ENCODE results near the gene EEIG1. TPM values are rescaled to one million over a fixed set of nuclear protein-coding genes. Genes with fewer than 3 reads are reported as not detected.

The EEIG1 gene
- total RNA-seq: 28.2 and 62.7 TPM in 2 replicates

GRCh38 chr9:127980706-127981558 lies at the start of gene EEIG1:
Gene EEIG1, minus strand, starts transcription at chr9:127980989. Its CDS starts 852 bp downstream, at chr9:127980137.

GRCh38 chr9:127937388-127938297 lies 43.1 kb downstream of the EEIG1 start, which contains the start of gene DPM2:
Gene DPM2, minus strand, starts transcription at chr9:127937854. Its CDS starts 34 bp downstream, at chr9:127937820.

Other genes with a start within 250 kb of the EEIG1 start
- 4.9 and 5.5 TPM in 2 replicates for gene TOR2A, start 245.7 kb downstream of the EEIG1 start, total RNA-seq
- 51.5 and 72.8 TPM in 2 replicates for gene SH2D3C, start 202.3 kb downstream of the EEIG1 start, total RNA-seq
- 81.1 and 86.7 TPM in 2 replicates for gene CDK9, start 195.0 kb downstream of the EEIG1 start, total RNA-seq
- 43.0 and 50.4 TPM in 2 replicates for gene FPGS, start 178.1 kb downstream of the EEIG1 start, total RNA-seq
- gene ENG, start 126.3 kb downstream of the EEIG1 start, total RNA-seq: 24.6 and 29.1 TPM in 2 replicates
- gene AK1, start 103.3 kb downstream of the EEIG1 start, total RNA-seq: 17.0 and 17.6 TPM in 2 replicates
- gene ST6GALNAC6, start 81.4 kb downstream of the EEIG1 start, total RNA-seq: 36.9 and 41.7 TPM in 2 replicates
- gene ST6GALNAC4, start 63.9 kb downstream of the EEIG1 start, total RNA-seq: 25.5 and 29.6 TPM in 2 replicates
- gene PIP5KL1, start 50.2 kb downstream of the EEIG1 start, total RNA-seq: 0.87 and 1.7 TPM in 2 replicates
- gene DPM2, start 43.1 kb downstream of the EEIG1 start, total RNA-seq: 10.7 and 14.7 TPM in 2 replicates
- gene NAIF1, start 86.3 kb upstream of the EEIG1 start, total RNA-seq: 9.5 TPM in 2 replicates
- 25.3 and 48.5 TPM in 2 replicates for gene SLC25A25, start 87.2 kb upstream of the EEIG1 start, total RNA-seq
- 50.5 and 60.2 TPM in 2 replicates for gene PTGES2, start 146.7 kb upstream of the EEIG1 start, total RNA-seq
- gene LCN2, start 168.5 kb upstream of the EEIG1 start, total RNA-seq: not detected in 2 replicates
- gene BBLN, start 179.3 kb upstream of the EEIG1 start, total RNA-seq: 32.7 and 35.1 TPM in 2 replicates
- gene CIZ1, start 210.6 kb upstream of the EEIG1 start, total RNA-seq: 10.1 and 12.4 TPM in 2 replicates
- 0.43 and 0.65 TPM in 2 replicates for gene DNM1, start 222.4 kb upstream of the EEIG1 start, total RNA-seq

Measured in dermis lymphatic vessel endothelial cell (primary cell).